Measurements from ENCODE around the gene DLG2. TPM values are rescaled to one million over a fixed set of nuclear protein-coding genes. Genes with fewer than 3 reads are reported as not detected.
"Not testable (repeated sequence)": the region's sequence is repeated elsewhere in the genome, so short reads cannot be mapped to it uniquely, and the experiment has no call there.

Gene DLG2
- total RNA-seq, 2 donors from 2014 or later = 3.8 to 16.4 TPM

DNA sequence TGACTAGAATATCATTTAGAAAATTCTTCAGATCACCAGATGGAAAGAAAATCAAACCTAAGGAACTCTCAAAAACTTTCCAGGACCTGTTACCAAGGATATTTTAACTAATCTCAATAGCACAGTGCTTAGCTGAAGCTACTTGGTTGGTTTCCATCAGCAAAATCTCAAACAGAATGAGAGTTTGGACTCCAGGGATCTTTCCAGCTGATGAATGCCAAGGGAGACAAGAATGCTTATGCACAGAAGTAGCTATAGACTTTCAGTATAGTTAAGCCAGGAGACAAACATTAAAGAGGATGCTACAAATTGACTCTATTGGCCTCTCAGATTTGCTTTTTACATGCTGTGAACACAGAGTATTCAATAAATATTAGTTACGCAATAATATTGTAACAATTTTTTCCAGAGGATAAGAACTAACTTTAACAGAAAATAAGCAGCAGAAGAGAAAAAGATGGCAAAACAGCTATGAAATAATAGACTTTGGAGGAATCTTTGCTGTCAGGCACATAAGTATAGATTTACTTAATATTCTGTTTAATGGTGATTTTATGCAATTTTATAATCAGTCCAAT is 331.4 kb downstream of the DLG2 start:
- Histone ChIP-seq H3K27ac (no peak overlapping the region), H3K4me3 (no peak overlapping the region), H3K27me3 (replicated peaks; ENCODE audit: insufficient read depth) (no peaks in the 10 kb centered on the region), H3K4me1 (ENCODE audit: control insufficient read depth in 1 of 2, low read depth in 2 of 2) (no peaks in the 10 kb centered on the region), H3K36me3 (no peaks in the 10 kb centered on the region), H3K9me3 (no peaks in the 10 kb centered on the region)
- TF ChIP-seq, protein P1, sequence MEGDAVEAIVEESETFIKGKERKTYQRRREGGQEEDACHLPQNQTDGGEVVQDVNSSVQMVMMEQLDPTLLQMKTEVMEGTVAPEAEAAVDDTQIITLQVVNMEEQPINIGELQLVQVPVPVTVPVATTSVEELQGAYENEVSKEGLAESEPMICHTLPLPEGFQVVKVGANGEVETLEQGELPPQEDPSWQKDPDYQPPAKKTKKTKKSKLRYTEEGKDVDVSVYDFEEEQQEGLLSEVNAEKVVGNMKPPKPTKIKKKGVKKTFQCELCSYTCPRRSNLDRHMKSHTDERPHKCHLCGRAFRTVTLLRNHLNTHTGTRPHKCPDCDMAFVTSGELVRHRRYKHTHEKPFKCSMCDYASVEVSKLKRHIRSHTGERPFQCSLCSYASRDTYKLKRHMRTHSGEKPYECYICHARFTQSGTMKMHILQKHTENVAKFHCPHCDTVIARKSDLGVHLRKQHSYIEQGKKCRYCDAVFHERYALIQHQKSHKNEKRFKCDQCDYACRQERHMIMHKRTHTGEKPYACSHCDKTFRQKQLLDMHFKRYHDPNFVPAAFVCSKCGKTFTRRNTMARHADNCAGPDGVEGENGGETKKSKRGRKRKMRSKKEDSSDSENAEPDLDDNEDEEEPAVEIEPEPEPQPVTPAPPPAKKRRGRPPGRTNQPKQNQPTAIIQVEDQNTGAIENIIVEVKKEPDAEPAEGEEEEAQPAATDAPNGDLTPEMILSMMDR (IDR thresholded peaks at IDR 0.05) = no peak
- ATAC-seq (ENCODE audit: insufficient number of reproducible peaks, low FRiP score, low read depth) (no peak), DNase-seq (ENCODE audit: low spot score) (no peak)

DNA sequence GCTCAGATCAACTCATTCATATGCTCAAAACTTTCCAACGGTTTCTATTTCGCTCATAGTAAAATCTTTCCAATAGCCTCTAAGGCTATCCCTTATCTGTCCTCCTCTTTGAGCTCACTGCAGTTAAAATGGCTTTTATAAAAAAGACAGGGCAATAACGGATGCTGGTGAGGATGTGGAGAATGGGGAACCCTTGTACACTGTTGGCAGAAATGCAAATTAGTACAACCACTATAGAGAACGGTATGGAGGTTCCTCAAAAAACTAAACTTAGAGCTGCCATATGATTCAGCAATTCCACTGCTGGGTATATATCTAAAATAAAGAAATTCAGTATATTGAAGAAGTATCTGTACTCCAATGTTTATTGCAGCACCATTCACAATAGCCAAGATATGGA is 345.6 kb downstream of the DLG2 start:
- no peaks in the 10 kb centered on the region for H3K4me1 ChIP-seq (ENCODE audit: control insufficient read depth in 1 of 2, low read depth in 2 of 2)
- H3K27ac ChIP-seq = no peak overlapping the region
- TF ChIP-seq, protein P1 (IDR thresholded peaks at IDR 0.05) = no peak
- H3K9me3 ChIP-seq = no peaks in the 10 kb centered on the region
- DNase-seq (ENCODE audit: low spot score) (no peak), ATAC-seq (ENCODE audit: insufficient number of reproducible peaks, low FRiP score, low read depth) (no peak)
- H3K27me3 ChIP-seq (replicated peaks; ENCODE audit: insufficient read depth) = no peaks in the 10 kb centered on the region
- no peak overlapping the region for H3K4me3 ChIP-seq
- H3K36me3 ChIP-seq = no peaks in the 10 kb centered on the region

DNA sequence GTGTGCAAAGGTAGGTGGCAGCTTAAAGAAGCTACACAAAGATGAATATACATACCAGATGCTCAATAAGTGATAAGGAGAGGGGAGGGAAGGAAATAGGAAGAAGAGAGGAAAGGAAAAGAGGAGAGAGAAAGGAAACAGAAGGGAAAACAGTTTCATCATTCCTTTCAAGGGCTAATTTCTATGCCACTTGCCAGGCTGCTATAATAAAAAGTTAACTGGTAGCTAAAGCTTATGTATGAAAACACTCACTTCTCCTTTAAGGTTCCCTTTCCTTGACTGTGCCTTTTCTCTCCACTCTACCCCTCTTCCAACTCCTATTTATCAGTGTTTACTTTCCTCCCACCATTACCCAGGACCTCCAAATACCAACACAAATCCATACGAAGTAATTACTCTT is 347.9 kb downstream of the DLG2 start:
- Histone ChIP-seq H3K9me3 (no peaks in the 10 kb centered on the region), H3K36me3 (no peaks in the 10 kb centered on the region), H3K27me3 (replicated peaks; ENCODE audit: insufficient read depth) (no peaks in the 10 kb centered on the region), H3K4me1 (ENCODE audit: control insufficient read depth in 1 of 2, low read depth in 2 of 2) (no peaks in the 10 kb centered on the region), H3K27ac (no peak overlapping the region), H3K4me3 (no peak overlapping the region)
- TF ChIP-seq, protein P1 (IDR thresholded peaks at IDR 0.05) = no peak
- ATAC-seq (ENCODE audit: insufficient number of reproducible peaks, low FRiP score, low read depth) = no peak
- DNase-seq (ENCODE audit: low spot score) = no peak

DNA sequence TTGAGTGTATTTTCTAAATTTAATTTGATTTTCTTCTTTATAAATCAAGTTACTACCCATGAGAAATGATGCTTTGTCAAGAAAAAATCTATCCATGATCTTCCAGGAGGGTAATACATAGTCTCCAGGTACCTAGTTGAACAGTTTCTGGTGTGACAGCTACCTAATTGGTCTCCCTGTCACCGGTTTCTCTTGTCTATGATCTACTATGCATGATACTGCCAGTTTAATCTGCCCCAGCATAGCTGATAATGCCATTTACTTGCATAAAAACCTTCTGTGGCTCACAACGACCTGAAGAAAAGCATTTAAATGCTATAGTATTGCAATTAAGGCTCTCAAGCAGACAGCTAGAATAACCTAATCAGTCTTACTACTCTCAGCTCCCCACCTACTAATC is 349.5 kb downstream of the DLG2 start:
- no peaks in the 10 kb centered on the region for H3K27me3 ChIP-seq (replicated peaks; ENCODE audit: insufficient read depth)
- H3K9me3 ChIP-seq = no peaks in the 10 kb centered on the region
- ATAC-seq (ENCODE audit: insufficient number of reproducible peaks, low FRiP score, low read depth) (no peak), DNase-seq (ENCODE audit: low spot score) (no peak)
- H3K36me3 ChIP-seq = no peaks in the 10 kb centered on the region
- H3K4me1 ChIP-seq (ENCODE audit: control insufficient read depth in 1 of 2, low read depth in 2 of 2) = no peaks in the 10 kb centered on the region
- TF ChIP-seq, protein P1 (IDR thresholded peaks at IDR 0.05) = no peak
- H3K4me3 ChIP-seq = no peak overlapping the region
- no peak overlapping the region for H3K27ac ChIP-seq

DNA sequence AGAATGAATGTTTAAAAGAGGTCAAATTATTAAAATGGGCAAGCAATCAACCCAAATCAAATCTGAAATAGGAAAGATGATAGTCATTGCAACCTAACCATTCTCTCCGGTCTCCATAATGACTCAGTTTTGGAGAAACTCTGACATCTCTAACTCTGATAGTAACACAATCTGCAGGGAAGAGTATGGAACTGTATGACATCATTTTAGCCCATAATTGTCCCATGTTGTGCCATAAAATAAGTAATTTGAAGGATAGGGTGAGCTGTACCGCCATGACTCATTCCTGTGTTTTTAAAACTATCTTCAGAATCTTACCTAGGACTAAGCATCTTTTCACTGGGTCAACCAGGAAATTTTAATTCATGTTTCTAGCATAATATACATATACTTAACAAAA is 350.8 kb downstream of the DLG2 start:
- no peaks in the 10 kb centered on the region for H3K27me3 ChIP-seq (replicated peaks; ENCODE audit: insufficient read depth)
- ATAC-seq (ENCODE audit: insufficient number of reproducible peaks, low FRiP score, low read depth) (no peak), DNase-seq (ENCODE audit: low spot score) (no peak)
- H3K36me3 ChIP-seq = no peaks in the 10 kb centered on the region
- no peak overlapping the region for H3K27ac ChIP-seq
- no peak overlapping the region for H3K4me3 ChIP-seq
- TF ChIP-seq, protein P1 (IDR thresholded peaks at IDR 0.05) = no peak
- no peaks in the 10 kb centered on the region for H3K9me3 ChIP-seq
- H3K4me1 ChIP-seq (ENCODE audit: control insufficient read depth in 1 of 2, low read depth in 2 of 2) = no peaks in the 10 kb centered on the region

DNA sequence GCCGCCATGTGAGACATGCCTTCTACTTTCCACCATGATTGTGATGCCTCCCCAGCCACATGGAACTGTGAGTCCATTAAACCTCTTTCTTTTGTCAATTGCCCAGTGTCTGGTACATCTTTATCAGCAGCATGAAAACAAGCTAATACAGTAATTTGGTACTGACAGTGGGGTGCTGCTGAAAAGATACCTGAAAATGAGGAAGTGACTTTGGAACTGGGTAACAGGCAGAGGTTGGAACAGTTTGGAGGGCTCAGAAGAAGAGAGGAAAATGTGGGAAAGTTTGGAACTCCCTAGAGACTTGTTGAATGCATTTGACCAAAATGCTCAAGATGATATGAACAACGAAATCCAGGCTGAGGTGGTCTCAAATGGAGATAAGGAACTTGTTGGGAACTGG is 356.8 kb downstream of the DLG2 start:
- not testable (repeated sequence) for ATAC-seq (ENCODE audit: insufficient number of reproducible peaks, low FRiP score, low read depth); H3K27ac ChIP-seq; H3K36me3 ChIP-seq; DNase-seq (ENCODE audit: low spot score); H3K4me1 ChIP-seq (ENCODE audit: control insufficient read depth in 1 of 2, low read depth in 2 of 2); H3K27me3 ChIP-seq (replicated peaks; ENCODE audit: insufficient read depth); H3K4me3 ChIP-seq; H3K9me3 ChIP-seq

All from thoracic aorta (tissue), 2 donors.